ENCODE data around the gene PTP4A2. TPM values are rescaled to one million over a fixed set of nuclear protein-coding genes. Genes with fewer than 3 reads are reported as not detected.

Gene PTP4A2
- total and polyA plus RNA-seq, 2 donors (not counting 1 experiment from before 2014, with no cell fraction given) = 78.2 to 193 TPM

DNA sequence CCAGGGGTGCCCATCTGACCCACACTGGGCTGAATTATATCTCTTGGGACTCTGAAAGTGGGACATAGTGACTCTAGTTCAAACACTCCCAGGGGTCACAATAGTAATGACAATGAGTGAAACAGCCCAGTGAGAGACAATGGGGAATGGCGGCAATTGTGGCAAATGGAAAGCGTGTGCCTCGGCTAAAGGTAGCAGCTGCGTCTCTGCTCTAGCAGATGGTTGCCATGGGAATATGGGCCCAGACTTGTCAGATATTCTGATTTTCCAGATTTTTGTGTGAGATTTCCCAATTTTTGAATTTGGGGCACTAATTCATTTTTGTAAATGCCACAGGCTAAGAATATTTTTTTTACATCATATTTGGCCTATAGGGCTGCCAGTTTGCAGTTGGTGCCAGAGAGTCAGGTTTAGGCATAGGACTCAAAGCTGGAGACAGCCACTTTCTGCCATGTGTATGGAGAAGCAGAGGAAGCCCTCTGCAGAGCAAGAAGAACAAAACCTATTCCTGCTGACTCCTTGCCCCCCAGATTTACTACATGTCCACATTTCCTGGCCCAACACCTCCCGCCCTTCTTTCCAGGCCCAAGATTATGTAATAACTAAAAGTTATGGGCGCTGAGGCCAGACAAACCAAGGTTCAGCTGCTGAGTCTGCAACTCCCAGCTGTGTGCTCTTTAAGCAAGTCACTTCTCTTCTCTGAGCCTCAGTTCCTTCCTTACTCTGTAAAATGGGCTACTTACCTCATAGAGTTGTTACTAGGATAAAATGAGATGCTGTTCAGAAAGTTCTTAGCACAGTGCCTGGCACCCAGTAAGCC is 21.6 kb upstream of the PTP4A2 start:
- H3K27me3 ChIP-seq (replicated peaks in 1 of 4; ENCODE audit: control extremely low read depth in 1 of 4, control insufficient read depth in 3 of 4, insufficient read depth in 4 of 4, low read length in 3 of 4) = no peaks in the 10 kb centered on the region
- no peaks in the 10 kb centered on the region for H3K9me3 Mint-ChIP-seq (ENCODE audit: insufficient read depth)
- no peaks in the 10 kb centered on the region for H3K9me3 ChIP-seq (ENCODE audit: control extremely low read depth in 1 of 3, control insufficient read depth in 2 of 3, insufficient read depth in 1 of 3, low read length in 2 of 3)
- no peak overlapping the region for H2AFZ ChIP-seq (ENCODE audit: insufficient read depth, low read depth, low read length, poor library complexity, severe bottlenecking)
- no peaks in the 10 kb centered on the region for H4K20me1 ChIP-seq (ENCODE audit: control insufficient read depth, insufficient read depth, low read length, poor library complexity, severe bottlenecking)
- H3K4me3 ChIP-seq (ENCODE audit: control extremely low read depth in 1 of 5, extremely low read depth in 1 of 5, insufficient read depth in 1 of 5, low read depth in 2 of 5, low read length in 4 of 5) = no peak overlapping the region
- H3K36me3 ChIP-seq (replicated peaks in 1 of 2; ENCODE audit: control extremely low read depth in 1 of 2, control insufficient read depth in 1 of 2, extremely low read depth in 1 of 2, insufficient read depth in 2 of 2, low read length in 1 of 2) = no peaks in the 10 kb centered on the region
- 97% methylated on average over 5 of the region's 6 CpGs for whole genome bisulfite sequencing (ENCODE audit: insufficient coverage)
- no peak for DNase-seq
- no peak overlapping the region for H3K27ac ChIP-seq (ENCODE audit: low read length in 2 of 2)
- H3K27ac Mint-ChIP-seq = no peak overlapping the region
- intact Hi-C loops (cut with micrococcal nuclease) = loop anchor here (5.0 kb wide), 2 partner anchors 32 to 453 kb away; no protein-coding TSS in a partner anchor
- no peak overlapping the region for H3K9ac ChIP-seq (ENCODE audit: low read length)
- H3K79me2 ChIP-seq (ENCODE audit: control insufficient read depth, insufficient read depth, low read length) = peaks cover 10% of the 10 kb centered on the region
- ATAC-seq (ENCODE audit: low read depth) = no peak
- H3K4me1 ChIP-seq (ENCODE audit: control insufficient read depth in 2 of 2, insufficient read depth in 2 of 2, low read length in 2 of 2) = peaks cover 35 to 51% of the 10 kb centered on the region in 2 donors
- H3K4me2 ChIP-seq (replicated peaks; ENCODE audit: low read depth, low read length, poor library complexity, severe bottlenecking) = no peak overlapping the region
- peaks cover 41% of the 10 kb centered on the region for H3K4me1 Mint-ChIP-seq
- POLR2A ChIA-PET = interaction anchor here (0.9 kb wide), 1 partner anchor 19 kb away, joined by 4 read pairs; no protein-coding TSS in a partner anchor
- no peaks in the 10 kb centered on the region for H3K27me3 Mint-ChIP-seq
- CTCF ChIA-PET = interaction anchor here (1.3 to 19.4 kb wide), 3 partner anchors 16 to 171 kb away, joined by 3 to 433 read pairs (median 89); partner anchors contain the start of gene PTP4A2
- no peak overlapping the region for H3K4me3 Mint-ChIP-seq
- TF ChIP-seq EZH2 (IDR thresholded peaks at IDR 0.05; ENCODE audit: borderline replicate concordance, insufficient read depth, low read depth, low read length, poor library complexity, severe bottlenecking) = no peak
- TF ChIP-seq, protein P1, sequence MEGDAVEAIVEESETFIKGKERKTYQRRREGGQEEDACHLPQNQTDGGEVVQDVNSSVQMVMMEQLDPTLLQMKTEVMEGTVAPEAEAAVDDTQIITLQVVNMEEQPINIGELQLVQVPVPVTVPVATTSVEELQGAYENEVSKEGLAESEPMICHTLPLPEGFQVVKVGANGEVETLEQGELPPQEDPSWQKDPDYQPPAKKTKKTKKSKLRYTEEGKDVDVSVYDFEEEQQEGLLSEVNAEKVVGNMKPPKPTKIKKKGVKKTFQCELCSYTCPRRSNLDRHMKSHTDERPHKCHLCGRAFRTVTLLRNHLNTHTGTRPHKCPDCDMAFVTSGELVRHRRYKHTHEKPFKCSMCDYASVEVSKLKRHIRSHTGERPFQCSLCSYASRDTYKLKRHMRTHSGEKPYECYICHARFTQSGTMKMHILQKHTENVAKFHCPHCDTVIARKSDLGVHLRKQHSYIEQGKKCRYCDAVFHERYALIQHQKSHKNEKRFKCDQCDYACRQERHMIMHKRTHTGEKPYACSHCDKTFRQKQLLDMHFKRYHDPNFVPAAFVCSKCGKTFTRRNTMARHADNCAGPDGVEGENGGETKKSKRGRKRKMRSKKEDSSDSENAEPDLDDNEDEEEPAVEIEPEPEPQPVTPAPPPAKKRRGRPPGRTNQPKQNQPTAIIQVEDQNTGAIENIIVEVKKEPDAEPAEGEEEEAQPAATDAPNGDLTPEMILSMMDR (IDR thresholded peaks at IDR 0.05) = no peak
